ENCODE measurements around the gene KRT34.
"Not testable (repeated sequence)": the region's sequence is repeated elsewhere in the genome, so short reads cannot be mapped to it uniquely, and the experiment has no call there.

The KRT34 gene

DNA sequence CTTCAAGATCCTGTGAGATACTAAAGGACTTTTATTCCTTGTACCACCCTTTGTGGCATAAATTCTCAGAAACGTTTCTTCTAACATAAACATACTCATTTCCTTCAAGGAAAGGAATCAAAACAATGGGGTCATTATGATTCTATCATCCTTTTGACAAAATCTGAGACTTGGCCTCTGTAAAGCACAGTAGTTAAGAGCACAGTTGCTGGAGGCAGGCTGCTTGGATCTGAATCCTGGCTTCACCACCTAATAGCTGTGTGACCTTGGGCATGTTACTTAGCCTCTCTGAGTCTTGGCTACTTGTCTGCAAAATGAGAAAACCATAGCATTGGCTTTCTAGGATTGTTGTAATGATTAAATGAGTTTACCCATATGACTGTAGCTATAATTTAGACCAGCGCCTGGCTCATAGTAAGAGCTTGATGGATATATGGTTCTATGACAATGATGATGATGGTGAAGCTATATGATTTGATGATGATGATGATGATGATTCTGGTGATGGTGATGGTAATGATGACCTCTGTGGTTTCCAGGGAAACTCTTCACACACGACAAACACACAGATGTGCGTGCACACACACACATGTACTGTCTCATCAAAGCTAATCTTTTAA is 21.4 kb upstream of the KRT34 start:
- no peak for FAIRE-seq

DNA sequence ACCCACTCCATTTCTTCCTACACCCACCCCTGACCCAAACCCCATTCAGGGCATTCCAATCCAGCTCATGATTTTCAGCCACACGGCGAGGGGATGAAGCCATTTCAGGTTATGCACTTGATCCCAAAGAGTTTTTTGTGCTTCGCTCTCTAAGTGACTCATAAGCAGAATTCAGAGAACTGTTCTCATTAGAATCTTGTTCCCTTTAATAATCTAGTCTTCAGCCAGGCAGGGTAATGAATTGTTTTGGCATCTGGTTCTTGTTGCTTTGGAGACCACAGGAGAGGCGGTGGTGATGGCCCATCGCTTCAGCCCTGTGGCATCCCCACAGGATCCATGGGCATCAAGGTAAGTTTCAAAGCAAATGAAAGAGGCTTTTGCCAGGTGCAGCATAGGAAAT is 20.1 kb upstream of the KRT34 start:
- FAIRE-seq, result no peak

DNA sequence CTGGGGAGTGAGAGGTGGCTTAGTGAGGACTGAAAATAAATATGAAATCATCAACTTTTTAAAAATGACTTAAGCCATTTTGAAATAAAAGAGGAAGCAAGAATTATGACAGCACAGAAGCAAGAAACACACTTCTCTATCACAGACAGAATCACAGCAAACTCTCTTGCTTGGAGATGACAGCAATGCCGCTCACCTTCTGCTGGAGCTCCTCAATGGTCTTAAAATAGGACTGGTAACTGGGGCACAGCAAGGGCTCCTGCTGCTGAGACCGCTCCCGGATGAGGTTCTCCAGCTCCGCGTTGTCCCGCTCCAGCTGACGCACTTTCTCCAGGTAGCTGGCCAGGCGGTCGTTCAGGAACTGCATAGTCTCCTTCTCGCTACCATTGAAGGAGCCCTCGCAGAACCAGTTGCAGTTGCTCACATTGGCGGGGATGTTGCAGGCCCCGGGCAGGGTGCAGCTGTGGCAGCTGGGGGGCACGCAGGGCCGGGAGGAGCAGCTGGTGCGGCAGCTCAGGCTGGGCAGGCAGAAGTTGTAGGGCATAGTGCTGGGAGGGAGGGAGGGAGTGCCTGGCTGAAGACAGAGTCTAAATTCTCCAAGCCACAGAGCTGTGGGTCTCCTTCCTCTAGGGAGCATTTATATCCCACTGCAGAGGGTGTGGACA is 15.0 kb upstream of the KRT34 start, which contains the start of gene KRT31:
TSS of gene KRT31 (minus strand) at position 613 of the 665 bp plus-strand sequence. CDS start at position 544, 69 bp downstream.
- FAIRE-seq, result no peak

DNA sequence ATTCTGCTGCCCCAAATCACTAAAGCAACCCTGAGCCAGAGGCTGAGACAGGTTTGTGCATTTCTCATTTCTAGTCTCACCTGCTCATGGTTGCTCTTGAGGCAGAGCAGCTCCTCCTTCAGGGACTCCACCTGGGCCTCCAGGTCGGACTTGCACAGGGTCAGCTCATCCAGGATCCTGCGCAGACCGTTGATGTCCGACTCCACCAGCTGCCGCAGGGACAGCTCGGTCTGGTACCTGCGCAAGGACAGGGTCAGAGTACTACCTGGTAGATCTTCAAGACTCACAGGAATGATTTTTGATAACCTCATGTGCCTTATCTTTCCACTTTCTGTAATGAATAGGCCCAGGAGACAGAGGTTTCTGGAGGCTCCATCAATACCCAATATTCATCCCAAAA is 14.2 kb upstream of the KRT34 start:
- no peak for FAIRE-seq

DNA sequence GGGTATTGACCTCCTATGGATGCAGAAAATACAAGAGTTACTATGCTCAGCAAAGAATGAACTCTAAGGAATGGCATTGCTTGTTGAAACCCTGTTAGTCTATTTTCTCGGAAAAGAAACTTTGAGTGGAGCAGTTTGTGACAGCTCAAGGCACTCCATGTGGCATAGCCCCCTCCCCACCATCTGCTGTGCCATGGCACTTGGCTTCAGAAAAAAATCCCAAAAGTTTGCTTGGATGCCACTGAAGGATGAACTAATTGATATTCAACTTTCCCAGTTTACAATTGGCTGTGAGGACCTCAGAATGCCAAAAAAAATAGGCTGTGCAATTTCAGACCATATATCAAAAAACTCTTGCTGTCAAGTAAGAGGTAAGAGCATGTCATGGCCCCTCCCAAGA is 13.5 kb upstream of the KRT34 start:
- no peak for FAIRE-seq

DNA sequence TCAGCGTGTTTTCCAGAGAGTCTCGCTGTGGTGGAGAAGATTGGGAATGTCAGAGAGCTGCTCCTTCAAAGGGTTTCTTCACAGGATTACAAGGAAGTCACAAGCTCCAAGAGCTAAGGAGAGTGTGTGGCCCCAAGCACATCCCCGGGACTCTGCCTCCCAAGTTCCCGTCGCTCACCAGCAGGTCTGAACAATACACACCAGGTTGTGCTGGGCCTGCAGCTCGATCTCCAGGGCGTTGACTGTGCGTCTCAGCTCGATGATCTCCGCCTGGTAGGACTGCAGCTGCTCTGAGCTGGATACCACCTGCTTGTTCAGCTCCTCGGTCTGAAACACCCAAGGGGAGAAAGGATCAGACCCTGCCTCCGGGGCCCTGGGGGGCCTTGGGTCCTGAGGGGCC is 12.9 kb upstream of the KRT34 start:
- FAIRE-seq, result not testable (repeated sequence)

DNA sequence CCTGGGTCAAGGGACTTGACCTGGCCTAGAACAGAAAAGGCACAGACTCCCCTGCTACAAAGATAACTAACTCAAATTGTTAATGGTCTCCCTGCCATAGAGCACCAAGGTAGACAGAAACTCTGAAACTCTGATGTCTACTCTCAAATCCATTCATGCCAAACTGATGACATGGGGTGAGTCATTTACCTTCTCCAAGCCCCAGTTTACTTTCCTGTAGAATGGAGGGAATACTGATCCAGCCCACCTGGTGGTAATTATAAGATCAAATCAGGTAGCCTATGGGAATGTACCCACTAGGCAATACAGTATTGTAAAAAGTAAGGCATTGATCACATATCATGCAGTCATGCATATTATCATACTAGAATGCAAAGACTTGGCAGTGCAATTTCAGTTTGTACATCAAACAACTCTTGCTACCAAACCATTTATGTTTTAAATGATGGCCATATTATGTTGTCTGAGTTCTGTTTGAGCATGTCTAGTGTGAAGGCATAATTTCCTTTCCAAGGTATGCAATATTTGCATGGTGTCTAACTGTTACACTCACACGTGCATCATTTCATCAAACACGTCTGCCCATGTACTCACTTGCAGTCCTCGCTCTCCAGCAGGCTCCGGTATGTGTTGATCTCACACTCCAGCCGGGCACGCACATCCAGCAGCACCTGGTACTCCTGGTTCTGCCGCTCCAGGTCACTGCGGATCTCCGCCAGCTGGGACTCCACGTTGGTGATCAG is 12.3 kb upstream of the KRT34 start:
- FAIRE-seq, result no peak

DNA sequence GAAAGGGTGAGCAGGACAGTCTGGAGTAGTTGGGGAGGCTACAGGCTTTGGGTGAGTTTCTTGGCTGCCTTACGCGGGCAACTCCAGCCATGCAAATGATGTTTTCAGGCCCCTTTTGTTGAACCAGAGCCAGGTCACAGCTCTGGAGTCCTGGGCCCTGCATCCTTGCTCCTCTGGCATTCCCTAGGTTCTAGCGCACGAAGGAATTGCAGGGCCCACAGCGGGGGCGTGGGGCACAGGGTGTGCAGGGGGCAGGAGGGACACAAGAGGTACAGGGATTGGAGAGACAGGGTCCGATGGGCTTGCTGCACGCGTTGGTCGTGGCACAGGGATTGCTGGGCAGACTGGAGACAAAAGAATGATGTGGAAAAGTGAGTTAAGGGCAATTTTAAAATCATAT is 11.7 kb upstream of the KRT34 start:
- FAIRE-seq, result no peak

DNA sequence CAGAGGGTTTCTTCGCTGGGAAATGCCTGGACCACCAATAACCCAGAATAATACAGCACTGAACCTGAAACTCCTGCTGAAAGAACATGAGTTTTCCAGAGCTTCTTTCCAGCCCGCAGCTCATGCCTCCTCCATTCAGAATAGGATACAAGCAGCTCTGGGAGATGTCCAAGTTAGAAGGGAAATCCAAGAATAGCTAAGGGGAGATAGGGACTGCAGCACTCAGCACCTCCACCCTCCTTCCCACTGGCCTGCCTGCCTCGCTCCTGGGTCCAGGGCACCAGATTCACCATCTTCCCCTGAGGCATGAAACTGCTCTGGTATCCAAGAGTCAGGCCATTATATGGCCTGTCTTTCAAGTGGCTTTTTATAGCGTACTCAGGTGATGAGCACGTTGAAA is 11.2 kb upstream of the KRT34 start:
- FAIRE-seq, result no peak

DNA sequence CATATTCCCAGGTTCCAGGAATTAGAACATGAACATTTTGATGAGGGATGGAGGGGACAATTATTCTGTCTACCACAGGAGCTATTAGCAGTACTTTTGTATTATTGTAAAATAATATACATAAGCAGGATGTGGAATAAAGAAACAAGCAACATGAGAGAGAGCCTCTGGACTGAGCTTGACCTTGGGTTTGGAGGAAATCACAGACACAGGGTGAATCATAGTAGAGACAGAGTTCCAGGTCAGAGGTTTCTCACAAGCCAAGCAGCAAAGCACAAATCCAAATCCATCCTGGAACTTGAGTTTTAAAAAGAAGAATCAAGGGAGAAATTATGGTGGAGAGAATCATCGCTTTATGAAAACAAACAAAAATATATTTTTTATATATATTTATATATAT is 10.2 kb upstream of the KRT34 start:
- no peak for FAIRE-seq

DNA sequence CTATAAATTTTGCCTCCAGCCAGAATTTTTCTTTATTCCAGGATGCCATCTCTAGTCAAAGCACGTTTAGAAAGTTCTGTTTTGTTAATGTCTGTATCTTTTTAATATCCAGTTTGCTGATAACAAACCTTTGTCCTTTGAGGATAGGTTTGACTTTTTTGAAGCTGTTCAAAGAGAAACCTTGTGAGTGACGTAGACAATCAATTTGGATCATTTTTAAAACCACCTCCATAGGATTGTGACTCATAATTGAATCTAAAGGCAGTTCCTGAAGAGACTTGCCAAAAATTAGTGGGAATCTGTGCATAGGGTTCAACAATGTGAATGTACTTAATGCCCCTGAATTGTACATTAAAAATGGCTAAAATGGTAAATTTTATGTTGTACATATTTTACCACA is 9.4 kb upstream of the KRT34 start:
- no peak for FAIRE-seq

DNA sequence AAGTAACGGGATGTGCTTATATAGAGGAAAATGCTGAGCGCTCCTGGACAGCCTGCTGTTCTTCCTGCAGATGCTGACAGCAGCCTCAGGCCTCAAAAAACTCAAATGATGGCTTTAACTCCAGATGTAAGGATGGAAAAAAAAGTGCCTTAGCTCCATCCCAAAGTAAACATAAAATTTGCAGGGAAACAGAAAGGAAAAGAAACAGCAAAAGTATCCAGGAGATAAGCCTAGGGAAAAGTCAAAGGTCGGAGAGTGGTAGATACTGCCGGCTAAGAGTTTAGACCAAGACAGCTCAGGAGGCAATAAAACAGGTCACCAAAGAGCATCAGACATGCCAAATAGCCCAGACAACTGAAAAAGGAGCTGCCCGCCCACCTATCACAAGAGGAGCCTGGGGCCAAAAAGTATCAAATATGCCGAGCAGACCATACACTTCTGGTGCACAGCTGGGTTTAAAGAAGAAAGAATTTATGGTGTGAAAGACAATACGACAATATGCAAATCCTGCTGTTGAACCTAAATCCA is 8.4 kb upstream of the KRT34 start:
- FAIRE-seq, result no peak

DNA sequence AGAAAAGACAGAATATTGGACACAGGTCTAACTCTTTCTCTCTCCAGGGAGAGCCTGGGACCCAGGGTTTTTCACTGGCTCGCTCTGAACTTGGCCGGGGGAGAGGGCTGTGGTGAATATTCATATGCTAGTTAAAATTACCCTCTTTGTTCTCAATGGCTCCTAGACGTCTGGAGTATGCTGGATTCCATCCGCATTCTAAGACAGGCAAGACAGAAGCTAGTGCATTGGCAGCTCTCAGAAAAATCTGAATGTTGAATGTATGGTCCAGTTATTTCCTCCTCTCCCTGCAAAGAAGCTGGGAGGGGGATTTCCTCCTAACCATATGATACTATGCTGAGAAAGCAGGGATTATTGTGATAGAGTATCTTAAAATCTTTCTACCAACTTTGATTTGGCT is 5.6 kb upstream of the KRT34 start:
- FAIRE-seq, result no peak

DNA sequence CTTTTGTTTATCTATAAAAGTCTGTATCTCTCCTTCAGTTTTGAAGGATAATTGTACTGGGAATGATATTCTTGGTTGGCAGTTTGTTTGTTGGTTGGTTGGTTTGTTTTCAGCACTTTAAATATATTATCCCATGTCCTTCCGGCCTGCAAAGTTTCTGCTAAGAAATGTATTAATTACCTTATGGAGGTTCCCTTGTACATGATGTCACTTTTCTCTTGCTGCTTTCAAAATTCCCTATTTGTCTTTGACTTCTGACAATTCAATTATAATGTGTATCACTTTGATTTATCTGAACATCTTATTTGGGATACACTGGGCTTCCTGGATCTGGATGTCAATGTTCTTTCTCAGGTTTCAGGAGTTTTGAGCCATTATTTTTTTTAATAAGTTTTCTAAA is 4.1 kb upstream of the KRT34 start:
- no peak for FAIRE-seq

DNA sequence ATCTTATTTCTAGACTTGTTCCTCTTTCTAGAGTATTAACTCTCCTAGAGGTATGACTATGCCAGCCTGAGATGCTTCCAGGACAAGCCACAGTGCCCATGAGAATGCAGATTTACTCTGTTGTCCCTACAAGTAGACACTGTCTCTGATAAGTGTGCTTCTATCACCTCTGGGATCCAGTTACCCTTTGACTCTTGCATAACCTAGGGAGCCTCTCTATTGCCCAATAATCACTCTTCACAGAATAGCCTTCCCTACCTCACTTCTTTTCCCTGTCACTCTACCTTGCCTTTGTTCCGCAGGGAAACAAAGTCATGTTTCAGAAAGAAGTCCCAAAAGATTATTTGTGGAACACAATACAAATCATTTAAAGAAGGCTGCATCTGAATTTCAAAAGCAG is 1.6 kb upstream of the KRT34 start:
- FAIRE-seq, result no peak

DNA sequence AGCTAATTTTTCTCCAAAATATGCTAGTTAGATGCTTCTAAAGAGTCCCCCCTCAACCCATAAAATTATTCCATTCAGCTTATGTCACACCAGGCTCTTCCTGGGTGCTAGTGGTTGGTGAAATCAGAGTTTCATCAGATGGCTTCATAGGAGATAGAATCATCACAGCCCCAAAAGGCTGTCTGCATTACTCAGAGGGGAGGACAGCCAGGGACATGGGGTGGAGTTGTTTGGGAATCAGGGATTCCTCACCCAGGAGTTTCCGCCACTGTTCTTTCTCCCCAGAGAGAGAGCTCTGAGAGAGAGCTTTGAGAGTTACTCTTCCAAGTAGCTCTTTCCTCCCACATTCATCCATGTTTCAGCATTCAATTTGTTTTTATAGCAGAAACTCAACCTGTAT is 288 bp upstream of the KRT34 start:
- no peak for FAIRE-seq

DNA sequence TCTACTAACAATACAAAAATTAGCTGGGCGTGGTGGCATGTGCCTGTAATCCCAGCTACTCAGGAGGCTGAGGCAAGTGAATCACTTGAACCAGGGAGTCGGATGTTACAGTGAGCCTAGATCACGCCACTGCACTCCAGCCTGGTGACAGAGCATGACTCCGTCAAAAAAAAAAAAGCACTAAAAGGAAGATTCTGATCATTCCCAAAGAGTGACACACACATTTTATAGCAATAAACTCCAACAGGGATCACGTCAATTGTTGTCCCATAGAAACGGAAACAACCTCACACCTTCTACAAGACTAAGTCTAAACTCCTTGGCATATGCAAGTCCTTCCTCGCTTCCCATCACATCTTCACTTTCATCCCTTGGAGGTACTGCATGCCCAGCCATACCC is 2.0 kb downstream of the KRT34 start:
- FAIRE-seq, result not testable (repeated sequence)

DNA sequence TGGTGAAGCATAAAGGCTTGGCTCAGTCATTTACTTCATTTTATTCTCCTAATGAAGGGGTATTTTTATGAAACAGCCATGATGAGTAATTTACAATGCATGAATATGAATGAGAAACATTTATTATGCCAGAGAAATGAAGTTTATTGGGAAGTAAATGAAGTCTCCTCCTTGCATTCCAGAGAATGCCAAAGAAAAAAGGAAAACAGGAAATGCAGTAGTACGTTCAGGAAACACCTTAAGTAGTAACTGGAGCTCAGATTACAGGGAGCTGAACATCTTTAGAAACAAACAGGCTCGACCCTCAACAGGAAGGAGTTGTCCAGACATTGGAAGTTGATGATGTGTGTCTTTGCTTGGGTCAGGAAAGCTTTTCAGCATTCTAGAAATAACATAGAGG is 4.6 kb downstream of the KRT34 start:
- FAIRE-seq, result no peak

DNA sequence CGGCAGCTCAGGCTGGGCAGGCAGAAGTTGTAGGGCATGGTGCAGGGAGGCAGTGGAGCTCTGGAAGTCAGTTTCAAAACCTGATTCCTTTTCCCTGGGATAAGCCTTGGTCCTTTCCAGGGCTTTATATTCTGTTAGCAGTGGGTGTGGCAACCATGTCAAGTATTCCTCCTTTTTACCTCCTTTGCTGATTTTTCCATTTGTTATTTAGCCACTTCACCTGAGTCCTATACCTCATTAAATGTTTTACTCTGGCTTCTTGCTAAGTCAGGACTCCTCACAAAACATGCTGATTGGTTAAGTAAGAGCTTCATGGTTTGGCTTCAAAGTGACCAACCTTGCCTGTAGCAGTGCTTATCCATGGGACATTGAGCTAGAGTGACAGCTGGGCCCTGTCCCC is 12.4 kb downstream of the KRT34 start, which contains the start of gene KRT33B:
TSS of gene KRT33B (minus strand) at position 101 of the 400 bp plus-strand sequence. CDS start at position 38, 63 bp downstream.
- FAIRE-seq, result no peak

DNA sequence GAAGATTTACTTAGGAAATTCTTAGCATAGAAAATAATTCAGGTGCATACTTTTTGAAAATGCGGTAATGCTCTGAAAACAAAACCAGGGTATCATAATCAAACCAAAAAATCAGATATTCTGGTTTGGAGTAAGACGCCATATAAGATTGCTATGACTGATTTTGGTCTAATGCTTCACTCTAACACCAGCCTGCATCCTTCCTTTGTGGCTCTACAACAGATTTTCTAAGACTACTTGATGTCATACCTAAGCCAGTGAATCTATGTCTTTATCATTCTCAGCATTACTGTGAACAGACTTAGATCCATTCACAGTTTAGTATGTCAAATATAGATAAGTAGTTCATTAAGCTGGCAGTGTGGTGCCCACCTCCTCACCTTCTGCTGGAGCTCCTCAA is 13.1 kb downstream of the KRT34 start:
- no peak for FAIRE-seq

DNA sequence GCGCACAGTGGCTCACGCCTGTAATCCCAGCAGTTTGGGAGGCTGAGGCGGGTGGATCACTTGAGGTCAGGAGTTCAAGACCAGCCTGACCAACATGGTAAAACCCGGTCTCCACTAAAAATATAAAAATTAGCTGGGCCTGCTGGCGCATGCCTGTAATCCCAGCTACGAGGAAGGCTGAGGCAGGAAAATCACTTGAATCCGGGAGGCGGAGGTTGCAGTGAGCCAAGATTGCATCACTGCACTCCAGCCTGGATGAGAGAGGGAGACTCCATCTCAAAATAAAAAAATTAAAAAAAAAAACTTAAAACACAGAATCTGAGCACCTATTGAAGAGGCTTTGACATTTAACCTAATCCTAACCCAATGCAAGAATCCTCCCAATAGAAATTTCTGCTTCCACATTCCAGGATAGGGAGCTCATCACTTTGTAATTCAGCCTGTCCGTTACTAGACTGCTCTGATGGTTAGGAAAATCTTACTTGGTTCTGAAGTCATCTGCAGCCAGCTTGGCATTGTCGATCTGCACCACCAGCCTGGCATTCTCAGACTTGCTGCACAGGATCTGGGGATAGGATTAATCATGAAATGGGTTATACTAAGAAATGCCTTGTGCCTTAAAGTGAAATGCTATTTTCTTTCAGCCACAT is 14.6 kb downstream of the KRT34 start:
- no peak for FAIRE-seq

DNA sequence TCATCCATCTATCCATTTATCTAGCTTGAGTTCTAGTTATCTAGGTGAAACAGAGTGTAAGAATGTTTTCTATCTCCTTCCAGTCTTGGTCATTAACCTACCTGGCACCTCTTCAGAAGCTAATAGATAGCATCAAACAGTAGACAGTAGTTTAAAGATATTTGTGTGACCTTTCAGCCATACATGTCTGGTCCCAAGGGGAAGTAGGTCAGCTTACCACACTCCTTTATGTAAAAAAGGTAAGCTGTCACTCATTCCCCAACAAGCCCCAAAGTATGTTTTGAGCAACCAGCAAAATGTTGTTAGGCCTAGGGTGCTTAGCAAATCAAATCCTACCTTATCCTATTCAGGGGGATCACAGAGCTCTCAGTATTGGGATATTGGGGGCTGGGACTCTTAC is 16.0 kb downstream of the KRT34 start:
- FAIRE-seq, result no peak

DNA sequence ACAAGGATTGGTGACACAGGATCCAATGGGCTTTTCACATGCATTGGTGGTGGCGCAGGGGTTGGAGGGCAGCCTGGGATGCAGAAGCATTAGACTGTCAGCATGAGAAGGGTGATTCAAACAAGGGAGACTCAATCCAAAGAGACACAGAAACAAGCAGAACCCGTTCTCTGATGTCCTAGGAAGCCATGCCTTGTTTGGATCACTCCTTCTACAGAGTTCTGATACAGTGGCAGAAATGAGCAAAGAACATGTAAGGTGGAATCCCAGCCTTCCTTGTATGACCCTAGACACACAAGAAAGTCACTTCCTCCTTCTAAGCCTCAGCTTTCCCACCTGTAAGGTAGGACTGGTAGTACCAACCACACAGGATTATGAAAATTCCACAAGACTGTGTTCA is 18.2 kb downstream of the KRT34 start:
- no peak for FAIRE-seq

All from TTC549 (cell line).